SK-N-MC (cell line): ENCODE results near the gene GPAM.

ENCODE experiments used
- EZH2 ChIP-seq: fragments of 200-600 bp; sonication (generic); IDR thresholded peaks from one replicate; pipeline ENCODE4 v1.6.1; 2017; ENCODE audit warnings: antibody characterized with exemption
- FOXP2 ChIP-seq: optimal IDR thresholded peaks from 2 replicates; pipeline ENCODE3; 2011; ENCODE audit warnings: mild to moderate bottlenecking, moderate library complexity; ENCODE audit not compliant: insufficient read depth; ENCODE audit errors: extremely low read length, control extremely low read depth
- POLR2AphosphoS5 ChIP-seq: IDR thresholded peaks from 2 replicates; pipeline ENCODE4 v1.6.1; 2012; ENCODE audit warnings: mild to moderate bottlenecking, low read depth, low read length, borderline replicate concordance

GRCh38 chr10:112159469-112159868, 24.1 kb downstream of the GPAM start:
- TF ChIP-seq EZH2 (no peak), POLR2AphosphoS5 (no peak), FOXP2 (no peak)
